SK-N-MC (cell line): ENCODE data around the gene PTPN9.

Experiments
- EZH2 ChIP-seq: fragments of 200-600 bp; sonication (generic); IDR thresholded peaks from one replicate; pipeline ENCODE4 v1.6.1; 2017; ENCODE audit warnings: antibody characterized with exemption
- POLR2AphosphoS5 ChIP-seq: IDR thresholded peaks from 2 replicates; pipeline ENCODE4 v1.6.1; 2012; ENCODE audit warnings: mild to moderate bottlenecking, low read depth, low read length, borderline replicate concordance

GRCh38 chr15:75606026-75606425, 26.9 kb upstream of the PTPN9 start:
- TF ChIP-seq EZH2 (no peak), POLR2AphosphoS5 (no peak)
